Heart right ventricle (tissue), 16 donors: Measurements from ENCODE around the gene NR5A1. TPM values are rescaled to one million over a fixed set of nuclear protein-coding genes. Genes with fewer than 3 reads are reported as not detected.

Experiments used
- ATAC-seq, 8 donors: fragments of 200-7000 bp; cut with Tn5 transposase; one replicate each; pipeline ENCODE4 v1.9.1; 2020; ENCODE audit warnings: mild to moderate bottlenecking in 8 of 8, moderate library complexity in 8 of 8, moderate number of reproducible peaks in 1 of 8
- DNase-seq, 2 donors: peaks; one replicate each; pipeline ENCODE4 v3.0.0-alpha.2; 2020
- H3K27ac ChIP-seq, 10 donors: fragments of 200-600 bp; sonication (generic) in 2 of 10; one replicate each; pipeline versions ENCODE4 v1.5.0 to v1.8.0; 2020 to 2022; ENCODE audit warnings: mild to moderate bottlenecking in 3 of 10
- H3K27me3 ChIP-seq, 7 donors: fragments of 200-600 bp; one replicate each; pipeline ENCODE4 v1.8.0; 2021 to 2022; ENCODE audit warnings: mild to moderate bottlenecking in 2 of 7
- H3K36me3 ChIP-seq, 9 donors: fragments of 200-600 bp; sonication (generic) in 1 of 9; one replicate each; pipeline versions ENCODE4 v1.5.0 to v1.8.0; 2020 to 2022; ENCODE audit warnings: mild to moderate bottlenecking in 2 of 9
- H3K4me1 ChIP-seq, 9 donors: fragments of 200-600 bp; sonication (generic) in 1 of 9; one replicate each; pipeline versions ENCODE4 v1.5.0 to v1.8.0; 2020 to 2022; ENCODE audit warnings: mild to moderate bottlenecking in 4 of 9
- H3K4me3 ChIP-seq, 10 donors: fragments of 200-600 bp; sonication (generic) in 2 of 10; one replicate each; pipeline versions ENCODE4 v1.5.0 to v1.8.0; 2020 to 2022; ENCODE audit warnings: mild to moderate bottlenecking in 7 of 10, moderate library complexity in 2 of 10
- H3K9me3 ChIP-seq, 11 donors: fragments of 200-600 bp in 10 of 11; sonication (generic) in 2 of 11; one replicate each; pipeline versions ENCODE4 v1.5.0 to v1.8.0; 2013 to 2022; ENCODE audit warnings: mild to moderate bottlenecking in 2 of 11, control low read depth in 1 of 11, moderate library complexity in 1 of 11
- WGBS, 2 donors: extraction: QIAGEN DNeasy Blood & Tissue Kit; methylation state at CpG; one replicate each; pipeline ENCODE4 v1.1.7; 2013; ENCODE audit warnings: inconsistent platforms in 1 of 2; 5-methylcytosine and 5-hydroxymethylcytosine counted together
- intact Hi-C, 10 donors: fragments of 100-400 bp; cut with DNase I; formaldehyde crosslinking; loops; one replicate each; pipeline versions ENCODE4 v1.11.1 to v1.14.2; 2022
- polyA plus RNA-seq, 2 donors: library from polyadenylated mRNA; stranded (reverse); fragments of 200-250 nt; gene quantifications; one replicate each; pipeline ENCODE4 v1.2.3, GENCODE V29; 2013
- total RNA-seq, 10 donors: library from RNA; stranded (reverse); fragmentation: NEBNext Ultra II Directional in 3 of 10; extraction: Animal tissue kit (Norgen Biotek cat#: 25700) in 3 of 10; gene quantifications; one replicate each; pipeline versions ENCODE4 v1.2.1 to v1.2.4, GENCODE V29; 2021 to 2023
- TF ChIP-seq, protein P1 (sequence below), 9 donors: fragments of 200-600 bp; sonication (generic) in 2 of 9; IDR thresholded peaks; one replicate each; pipeline versions ENCODE4 v1.5.0 to v1.8.0; 2021 to 2022; ENCODE audit warnings: antibody characterized with exemption in 9 of 9, mild to moderate bottlenecking in 5 of 9, moderate library complexity in 1 of 9
- donor health status: Arrhythmogenic right ventricular cardiomyopathy.
- donor health status: ischemic (EF 13 %, LVEDD 7.1; RV severe dilation, severe dysfunction).
- donor health status: healthy with polysubstance abuse.
- donor health status: DM: no; HTN: yes; CAD: no.
- donor health status: DM: no; HTN: no; CAD: no.
- donor health status: ischemic (EF 25% LVEDD 6.9; RV normal size, moderate dysfunction).
- donor health status: ischemic (EF 25% LVEDD 5.7; RV mildly dilated, moderate dysfunction).
- donor health status: healthy.
- donor health status: DM: yes; HTN: yes; CAD: no.
- donor health status: Ischemic cardiomyopathy.
- donor health status: ischemic (EF 35%, LVEDD 5.7; RV mildly dilated, moderate dysfunction).
- donor health status: nonischemic (EF 11% LVEDD 7.7; RV severe dilation, severe dysfunction).
- donor health status: DM: yes; HTN: yes; CAD: no.
- donor health status: PGD.
- donor health status: ischemic (EF 29% LVEDD 5.4; RV normal size, mild dysfunction).
- donor health status: nonischemic (EF 23%, LVEDD 6.1; RV moderate dilation, normal function).

NR5A1 gene
- total and polyA plus RNA-seq, 12 donors = 0.01 to 0.15 TPM; not detected in 10

DNA sequence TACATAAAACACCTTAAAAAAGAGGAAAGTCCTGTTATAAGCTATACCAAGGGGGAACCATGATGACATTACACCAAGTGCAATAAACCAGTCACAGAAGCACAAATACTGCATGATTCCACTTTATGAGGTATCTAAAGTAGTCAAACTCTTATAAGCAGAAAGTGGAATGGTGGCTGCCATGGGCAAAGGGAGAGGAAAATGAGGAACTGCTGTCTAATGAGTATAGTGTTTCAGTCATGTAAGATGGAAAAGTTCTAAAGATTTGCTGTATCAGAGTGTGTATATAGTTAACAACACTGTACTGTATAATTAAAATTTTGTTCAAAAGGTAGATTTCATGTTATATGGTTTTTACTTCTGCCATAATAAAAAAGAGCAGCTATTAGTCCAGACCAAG lies 34.6 kb upstream of the NR5A1 start:
- TF ChIP-seq, protein P1, sequence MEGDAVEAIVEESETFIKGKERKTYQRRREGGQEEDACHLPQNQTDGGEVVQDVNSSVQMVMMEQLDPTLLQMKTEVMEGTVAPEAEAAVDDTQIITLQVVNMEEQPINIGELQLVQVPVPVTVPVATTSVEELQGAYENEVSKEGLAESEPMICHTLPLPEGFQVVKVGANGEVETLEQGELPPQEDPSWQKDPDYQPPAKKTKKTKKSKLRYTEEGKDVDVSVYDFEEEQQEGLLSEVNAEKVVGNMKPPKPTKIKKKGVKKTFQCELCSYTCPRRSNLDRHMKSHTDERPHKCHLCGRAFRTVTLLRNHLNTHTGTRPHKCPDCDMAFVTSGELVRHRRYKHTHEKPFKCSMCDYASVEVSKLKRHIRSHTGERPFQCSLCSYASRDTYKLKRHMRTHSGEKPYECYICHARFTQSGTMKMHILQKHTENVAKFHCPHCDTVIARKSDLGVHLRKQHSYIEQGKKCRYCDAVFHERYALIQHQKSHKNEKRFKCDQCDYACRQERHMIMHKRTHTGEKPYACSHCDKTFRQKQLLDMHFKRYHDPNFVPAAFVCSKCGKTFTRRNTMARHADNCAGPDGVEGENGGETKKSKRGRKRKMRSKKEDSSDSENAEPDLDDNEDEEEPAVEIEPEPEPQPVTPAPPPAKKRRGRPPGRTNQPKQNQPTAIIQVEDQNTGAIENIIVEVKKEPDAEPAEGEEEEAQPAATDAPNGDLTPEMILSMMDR (IDR thresholded peaks at IDR 0.05) = no peak
- intact Hi-C loops = no loop called here
- Histone ChIP-seq H3K36me3 (peaks cover 0 to 16% (median 0%) of the 10 kb centered on the region in 9 donors), H3K4me1 (no peaks in the 10 kb centered on the region), H3K9me3 (no peaks in the 10 kb centered on the region), H3K27me3 (no peaks in the 10 kb centered on the region), H3K27ac (no peak overlapping the region), H3K4me3 (no peak overlapping the region)
- DNase-seq (no peak), ATAC-seq (no peak)

DNA sequence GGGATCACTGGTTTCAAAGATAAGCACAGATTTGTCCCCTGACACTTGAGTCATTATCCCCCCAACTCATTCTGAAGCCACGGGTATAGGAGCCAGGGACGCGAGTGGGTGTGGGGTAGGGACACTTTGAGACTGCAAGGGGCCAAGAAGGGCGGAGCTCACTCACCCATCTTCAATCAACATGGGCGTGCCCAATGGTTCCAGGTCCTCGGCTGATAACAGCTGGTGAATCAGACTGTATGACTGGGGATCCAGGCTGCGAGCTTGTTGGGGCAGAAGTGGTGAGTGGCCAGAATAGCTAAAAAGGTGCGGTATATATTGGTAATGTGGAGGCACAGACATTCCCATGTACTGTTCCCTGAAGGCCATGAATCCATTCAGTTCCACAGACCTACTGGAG lies 30.7 kb upstream of the NR5A1 start:
- Histone ChIP-seq H3K4me3 (no peak overlapping the region), H3K4me1 (no peaks in the 10 kb centered on the region), H3K27ac (no peak overlapping the region), H3K9me3 (no peaks in the 10 kb centered on the region), H3K36me3 (peaks cover 0 to 18% (median 0%) of the 10 kb centered on the region in 9 donors), H3K27me3 (no peaks in the 10 kb centered on the region)
- DNase-seq = no peak
- WGBS, 2 donors = 89 to 91% methylated on average over 8 of the region's 8 CpGs
- TF ChIP-seq, protein P1 (IDR thresholded peaks at IDR 0.05) = no peak
- intact Hi-C loops = loop anchor here (2.0 to 10.0 kb wide), 8 partner anchors 116 to 413 kb away; partner anchors contain the start of gene PSMB7 (in 2 of the 10)
- no peak for ATAC-seq

DNA sequence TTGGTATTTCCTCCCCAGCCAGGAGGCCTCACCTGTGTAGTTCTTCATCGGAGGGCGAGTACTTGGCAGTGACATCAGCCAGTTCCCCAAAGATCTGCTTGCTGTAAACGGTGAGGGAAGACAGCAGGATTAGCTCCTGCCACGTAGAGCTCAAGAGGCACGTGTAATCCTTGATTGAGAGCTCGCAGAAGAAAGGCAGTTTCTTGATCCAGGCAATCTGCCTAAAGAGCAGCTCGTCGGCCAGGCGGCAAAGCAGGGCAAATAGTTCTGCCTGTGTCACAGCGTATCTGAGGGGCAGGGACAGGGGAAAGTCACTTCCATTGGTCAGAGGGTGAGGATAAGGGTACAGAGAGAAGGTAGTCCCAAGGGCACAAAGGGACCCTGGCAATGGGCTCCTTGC lies 28.6 kb upstream of the NR5A1 start:
- Histone ChIP-seq H3K9me3 (no peaks in the 10 kb centered on the region), H3K36me3 (peaks cover 0 to 18% (median 0%) of the 10 kb centered on the region in 9 donors), H3K4me1 (no peaks in the 10 kb centered on the region), H3K4me3 (no peak overlapping the region), H3K27me3 (no peaks in the 10 kb centered on the region), H3K27ac (no peak overlapping the region)
- ATAC-seq (no peak), DNase-seq (no peak)
- intact Hi-C loops = loop anchor here (1.0 to 10.0 kb wide), 9 partner anchors 114 to 411 kb away; partner anchors contain the start of gene PSMB7 (in 2 of the 10)
- TF ChIP-seq, protein P1 (IDR thresholded peaks at IDR 0.05) = no peak
- WGBS, 2 donors = 88 to 91% methylated on average over 10 of the region's 10 CpGs

DNA sequence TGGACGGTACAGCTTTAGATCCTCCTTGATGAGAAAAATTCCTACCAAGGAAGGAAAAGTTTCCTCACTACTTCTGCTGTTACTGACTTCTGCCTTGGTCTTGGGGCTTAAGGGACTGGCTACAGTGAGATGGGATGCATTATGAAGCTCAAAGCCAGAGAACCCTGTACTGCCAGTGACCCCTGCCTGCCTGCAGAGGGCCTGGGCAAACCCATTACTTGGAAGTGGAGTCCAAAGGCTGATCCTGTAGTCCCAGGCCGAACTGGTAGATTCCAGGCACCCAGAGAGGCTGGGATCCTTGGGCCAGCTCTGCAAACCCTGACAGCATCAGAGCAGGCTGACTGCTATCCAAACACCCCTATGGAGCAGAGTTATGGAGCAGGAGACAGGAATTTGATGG lies 25.7 kb upstream of the NR5A1 start:
- DNase-seq = no peak
- Histone ChIP-seq H3K9me3 (no peaks in the 10 kb centered on the region), H3K4me3 (no peak overlapping the region), H3K27me3 (no peaks in the 10 kb centered on the region), H3K27ac (no peak overlapping the region), H3K36me3 (peaks cover 0 to 8% (median 0%) of the 10 kb centered on the region in 9 donors), H3K4me1 (no peaks in the 10 kb centered on the region)
- TF ChIP-seq, protein P1 (IDR thresholded peaks at IDR 0.05) = no peak
- 87 to 93% methylated on average over 2 of the region's 2 CpGs for WGBS, 2 donors
- intact Hi-C loops = loop anchor here in 4 of 10 donors (10.0 kb wide), 2 partner anchors 398 to 408 kb away; no protein-coding TSS in a partner anchor
- ATAC-seq = no peak
